Measurements from ENCODE around the gene TAS2R41. TPM values are rescaled to one million over a fixed set of nuclear protein-coding genes. Genes with fewer than 3 reads are reported as not detected.
"Not testable (repeated sequence)": the region's sequence is repeated elsewhere in the genome, so short reads cannot be mapped to it uniquely, and the experiment has no call there.

Gene TAS2R41
- total and polyA plus RNA-seq, 2 donors from 2014 or later: not detected

- no peak overlapping the region for H3K4me3 ChIP-seq (ENCODE audit: low read length in 3 of 3)
- no peak for TF ChIP-seq CTCF (IDR thresholded peaks at IDR 0.05; ENCODE audit: borderline replicate concordance, extremely low read depth, insufficient read depth)
- no peaks in the 10 kb centered on the region for H3K27me3 ChIP-seq (ENCODE audit: control insufficient read depth, insufficient read depth, low read length)
- H3K9ac ChIP-seq (ENCODE audit: low read length in 3 of 3): no peak overlapping the region
- H3K27ac ChIP-seq (ENCODE audit: low read depth in 2 of 2, low read length in 2 of 2): no peak overlapping the region
- no peaks in the 10 kb centered on the region for H3K9me3 ChIP-seq (ENCODE audit: control insufficient read depth in 2 of 3, insufficient read depth in 1 of 3, low read length in 3 of 3)
- DNase-seq: no peak
- FAIRE-seq: no peak
- H3K36me3 ChIP-seq (ENCODE audit: control insufficient read depth in 2 of 3, insufficient read depth in 3 of 3, low read length in 3 of 3): no peaks in the 10 kb centered on the region
- no peaks in the 10 kb centered on the region for H3K4me1 ChIP-seq (ENCODE audit: control insufficient read depth in 2 of 3, insufficient read depth in 2 of 3, low read depth in 1 of 3, low read length in 3 of 3)
- intact Hi-C loops (cut with DNase I): no loop called here
Measured at GRCh38 chr7:143463957-143464356, 13.7 kb upstream of the TAS2R41 start.

GRCh38 chr7:143467724-143468123 lies 9.9 kb upstream of the TAS2R41 start:
- FAIRE-seq: no peak
- intact Hi-C loops (cut with DNase I): no loop called here

GRCh38 chr7:143472071-143472689 lies 5.5 kb upstream of the TAS2R41 start:
- H3K4me1 ChIP-seq (ENCODE audit: control insufficient read depth in 2 of 3, insufficient read depth in 2 of 3, low read depth in 1 of 3, low read length in 3 of 3); H3K36me3 ChIP-seq (ENCODE audit: control insufficient read depth in 2 of 3, insufficient read depth in 3 of 3, low read length in 3 of 3); H3K9me3 ChIP-seq (ENCODE audit: control insufficient read depth in 2 of 3, insufficient read depth in 1 of 3, low read length in 3 of 3); intact Hi-C loops (cut with DNase I); H3K4me3 ChIP-seq (ENCODE audit: low read length in 3 of 3); H3K27ac ChIP-seq (ENCODE audit: low read depth in 2 of 2, low read length in 2 of 2); FAIRE-seq; DNase-seq; H3K27me3 ChIP-seq (ENCODE audit: control insufficient read depth, insufficient read depth, low read length); H3K9ac ChIP-seq (ENCODE audit: low read length in 3 of 3): not testable (repeated sequence)

More at GRCh38 chr7:143467724-143468123, 9.9 kb upstream of the TAS2R41 start:
- Histone ChIP-seq H3K27me3 (ENCODE audit: control insufficient read depth, insufficient read depth, low read length) (no peaks in the 10 kb centered on the region), H3K27ac (ENCODE audit: low read depth in 2 of 2, low read length in 2 of 2) (no peak overlapping the region), H3K9me3 (ENCODE audit: control insufficient read depth in 2 of 3, insufficient read depth in 1 of 3, low read length in 3 of 3) (peaks cover 0 to 8% (median 0%) of the 10 kb centered on the region in 3 donors), H3K4me1 (ENCODE audit: control insufficient read depth in 2 of 3, insufficient read depth in 2 of 3, low read depth in 1 of 3, low read length in 3 of 3) (no peaks in the 10 kb centered on the region), H3K9ac (ENCODE audit: low read length in 3 of 3) (no peak overlapping the region), H3K36me3 (ENCODE audit: control insufficient read depth in 2 of 3, insufficient read depth in 3 of 3, low read length in 3 of 3) (no peaks in the 10 kb centered on the region), H3K4me3 (ENCODE audit: low read length in 3 of 3) (no peak overlapping the region)
- no peak for TF ChIP-seq CTCF (IDR thresholded peaks at IDR 0.05; ENCODE audit: borderline replicate concordance, extremely low read depth, insufficient read depth)
- DNase-seq: no peak

GRCh38 chr7:143479055-143479766 lies 1.5 kb downstream of the TAS2R41 start:
- intact Hi-C loops (cut with DNase I): no loop called here
- Histone ChIP-seq H3K36me3 (ENCODE audit: control insufficient read depth in 2 of 3, insufficient read depth in 3 of 3, low read length in 3 of 3) (no peaks in the 10 kb centered on the region), H3K4me3 (ENCODE audit: low read length in 3 of 3) (no peak overlapping the region), H3K27ac (ENCODE audit: low read depth in 2 of 2, low read length in 2 of 2) (no peak overlapping the region), H3K27me3 (ENCODE audit: control insufficient read depth, insufficient read depth, low read length) (no peaks in the 10 kb centered on the region), H3K9me3 (ENCODE audit: control insufficient read depth in 2 of 3, insufficient read depth in 1 of 3, low read length in 3 of 3) (peaks cover 0 to 3% (median 0%) of the 10 kb centered on the region in 3 donors), H3K4me1 (ENCODE audit: control insufficient read depth in 2 of 3, insufficient read depth in 2 of 3, low read depth in 1 of 3, low read length in 3 of 3) (no peaks in the 10 kb centered on the region), H3K9ac (ENCODE audit: low read length in 3 of 3) (no peak overlapping the region)
- no peak for FAIRE-seq
- no peak for TF ChIP-seq CTCF (IDR thresholded peaks at IDR 0.05; ENCODE audit: borderline replicate concordance, extremely low read depth, insufficient read depth)
- DNase-seq: no peak
